Limb (tissue), 2 donors: Measurements from ENCODE around the gene PCNX4.

ENCODE experiments used
- DNase-seq, 2 donors: peaks; one replicate each; pipeline ENCODE4 v3.0.0-alpha.2; 2016; ENCODE audit errors: extremely low spot score in 2 of 2

PCNX4 gene

GRCh38 chr14:60174352-60175254, 82.9 kb downstream of the PCNX4 start:
- no peak for DNase-seq

- DNase-seq, result no peak
Observed at GRCh38 chr14:60175255-60175902, 83.7 kb downstream of the PCNX4 start.

GRCh38 chr14:60178164-60178563, 86.4 kb downstream of the PCNX4 start:
- no peak for DNase-seq

GRCh38 chr14:60178820-60179219, 87.1 kb downstream of the PCNX4 start:
- no peak for DNase-seq

- peak in 1 of 2 donors; percentile 13 for DNase-seq
Observed at GRCh38 chr14:60179431-60179869, 87.7 kb downstream of the PCNX4 start.

GRCh38 chr14:60183138-60183537, 91.4 kb downstream of the PCNX4 start:
- DNase-seq, result no peak

- no peak for DNase-seq
Observed at GRCh38 chr14:60183741-60184140, 92.0 kb downstream of the PCNX4 start.

- DNase-seq, result peak in 1 of 2 donors; percentile 86
Observed at GRCh38 chr14:60184146-60184904, 92.6 kb downstream of the PCNX4 start.

- no peak for DNase-seq
Observed at GRCh38 chr14:60184905-60185555, 93.3 kb downstream of the PCNX4 start.

GRCh38 chr14:60188115-60188514, 96.4 kb downstream of the PCNX4 start:
- DNase-seq, result no peak

- DNase-seq, result no peak
Observed at GRCh38 chr14:60188696-60189095, 97.0 kb downstream of the PCNX4 start.

- DNase-seq, result no peak
Observed at GRCh38 chr14:60189923-60190840, 98.5 kb downstream of the PCNX4 start.

- DNase-seq, result no peak
Observed at GRCh38 chr14:60195179-60195810, 103.6 kb downstream of the PCNX4 start.

- no peak for DNase-seq
Observed at GRCh38 chr14:60196291-60196690, 104.6 kb downstream of the PCNX4 start.

GRCh38 chr14:60197629-60198303, 106.0 kb downstream of the PCNX4 start:
- DNase-seq, result no peak

GRCh38 chr14:60199321-60199720, 107.6 kb downstream of the PCNX4 start:
- no peak for DNase-seq

GRCh38 chr14:60204104-60204842, 112.5 kb downstream of the PCNX4 start:
- no peak for DNase-seq
